Activated CD4-positive, alpha-beta T cell treated with anti-CD3 and anti-CD28 coated beads, Interleukin-2, amount 50 U/mL, for 1 hour (primary cell): Measurements from ENCODE around the gene DIPK1C.

Experiments used
- DNase-seq: peaks from one replicate; pipeline ENCODE4 v3.0.0-alpha.2; 2020

Gene DIPK1C

DNA sequence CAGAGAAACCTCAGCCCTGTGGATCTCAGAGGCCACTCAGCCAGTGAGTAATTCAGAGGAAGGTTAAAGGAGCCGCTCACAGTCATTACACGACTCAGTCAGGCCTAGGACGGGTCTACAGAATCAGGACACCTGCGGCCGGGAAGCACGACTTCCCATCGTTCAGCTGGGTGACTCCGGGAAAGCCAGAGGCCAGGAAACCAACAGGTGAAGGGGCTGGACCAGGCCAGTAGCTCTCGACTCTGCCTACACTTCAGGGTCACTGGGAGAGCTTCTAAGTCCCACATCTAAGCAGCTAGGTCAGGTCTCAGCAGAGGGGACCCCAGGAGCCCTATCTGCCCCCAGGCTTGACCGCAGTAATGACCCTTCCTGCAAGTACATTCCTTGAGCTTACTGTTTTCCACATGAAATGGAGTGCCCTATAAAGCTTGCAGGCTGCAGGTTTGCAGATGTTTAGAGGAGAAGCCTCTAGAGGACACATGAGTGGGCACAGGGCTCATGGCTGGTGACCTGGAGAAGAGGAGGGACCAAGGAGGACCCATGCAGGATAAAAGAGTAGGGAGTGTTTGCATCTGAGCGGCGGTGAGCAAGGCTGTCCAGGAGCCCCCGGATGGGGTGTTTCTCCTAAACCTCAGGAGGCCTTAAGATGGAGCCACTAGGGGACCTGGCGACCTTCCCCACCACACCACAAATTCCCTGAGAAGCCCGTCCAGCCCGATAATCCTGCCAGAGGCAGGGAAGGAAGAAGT is 9.5 kb downstream of the DIPK1C start:
- no peak for DNase-seq

DNA sequence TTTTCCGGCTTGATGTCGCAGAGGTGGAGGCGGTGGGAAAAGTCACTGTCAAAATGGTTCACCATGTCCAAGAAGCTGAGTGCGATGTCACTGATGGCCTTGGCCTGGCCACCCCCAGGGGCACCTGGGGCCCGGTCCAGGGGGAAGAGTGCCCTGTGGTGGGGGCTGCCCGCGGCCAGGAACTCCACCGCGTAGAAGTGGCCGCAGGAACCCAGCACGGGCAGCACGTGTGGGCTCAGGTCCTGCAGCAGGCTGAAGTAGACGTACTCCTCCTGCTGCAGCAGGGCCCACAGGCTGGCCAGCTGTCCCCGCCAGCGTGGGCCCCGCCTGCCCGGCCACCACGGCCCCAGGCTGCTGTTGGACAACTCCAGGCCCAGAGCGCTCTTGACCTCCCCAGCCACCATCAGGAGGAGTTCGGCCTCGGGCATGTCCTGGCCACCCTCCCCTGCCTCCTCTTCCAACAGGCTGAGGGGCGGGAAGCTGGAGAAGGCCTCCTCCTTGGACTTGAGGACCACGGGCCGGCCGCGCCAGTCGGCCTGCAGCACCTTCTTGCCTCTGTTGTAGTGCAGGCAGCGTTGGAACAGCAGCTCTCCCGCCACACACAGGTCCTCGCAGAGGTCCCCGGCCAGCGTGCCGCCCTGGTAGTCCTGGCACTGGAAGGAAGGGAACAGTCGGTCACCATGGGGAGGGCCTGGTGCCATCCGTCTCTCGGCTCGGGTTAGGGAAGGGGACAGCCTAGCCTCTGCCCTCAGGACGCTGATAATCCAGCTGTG is 10.3 kb downstream of the DIPK1C start:
- no peak for DNase-seq

DNA sequence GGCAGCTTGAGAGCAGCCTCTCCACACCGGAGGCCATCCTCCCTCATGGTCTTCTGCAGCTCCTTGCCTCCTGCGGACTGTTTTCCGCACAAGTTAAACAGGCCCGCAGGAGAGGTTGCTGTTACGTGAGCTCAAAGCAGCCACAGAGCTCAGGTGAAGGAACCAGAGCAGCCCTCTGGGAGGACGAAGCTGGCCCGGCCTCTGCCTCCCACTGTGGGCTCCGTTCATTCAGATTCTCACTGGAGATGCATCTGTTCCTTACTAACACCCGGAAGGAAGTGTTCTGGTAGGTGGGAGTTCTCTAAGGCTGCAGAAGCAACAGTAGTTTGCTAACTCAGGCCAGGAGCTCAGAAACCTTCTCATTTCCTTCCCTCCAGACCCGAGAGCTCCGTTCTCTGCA is 10.9 kb downstream of the DIPK1C start:
- DNase-seq, result no peak

DNA sequence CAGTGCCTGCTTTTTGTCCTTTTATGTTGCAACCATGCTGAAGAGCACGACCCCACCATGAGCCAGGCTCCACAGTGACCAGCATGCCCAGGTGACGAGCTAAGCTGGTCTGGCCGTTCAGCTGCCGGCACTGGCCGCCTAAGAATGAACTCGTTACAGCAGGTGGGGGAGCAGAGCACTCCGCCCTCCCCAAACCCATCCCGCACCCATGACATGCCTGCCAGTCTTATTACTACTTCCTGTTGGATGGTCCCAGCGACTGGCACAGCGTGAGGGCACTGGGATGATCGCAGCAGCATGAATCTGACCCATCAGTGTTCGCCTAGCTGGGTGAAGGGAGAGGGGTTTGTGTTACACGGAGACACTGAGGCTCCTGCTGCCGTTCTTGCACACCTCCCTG is 11.5 kb downstream of the DIPK1C start:
- no peak for DNase-seq

- DNase-seq, result no peak
These were observed 13.0 kb downstream of the DIPK1C start for GRCh38 chr18:74444104-74444503.

DNA sequence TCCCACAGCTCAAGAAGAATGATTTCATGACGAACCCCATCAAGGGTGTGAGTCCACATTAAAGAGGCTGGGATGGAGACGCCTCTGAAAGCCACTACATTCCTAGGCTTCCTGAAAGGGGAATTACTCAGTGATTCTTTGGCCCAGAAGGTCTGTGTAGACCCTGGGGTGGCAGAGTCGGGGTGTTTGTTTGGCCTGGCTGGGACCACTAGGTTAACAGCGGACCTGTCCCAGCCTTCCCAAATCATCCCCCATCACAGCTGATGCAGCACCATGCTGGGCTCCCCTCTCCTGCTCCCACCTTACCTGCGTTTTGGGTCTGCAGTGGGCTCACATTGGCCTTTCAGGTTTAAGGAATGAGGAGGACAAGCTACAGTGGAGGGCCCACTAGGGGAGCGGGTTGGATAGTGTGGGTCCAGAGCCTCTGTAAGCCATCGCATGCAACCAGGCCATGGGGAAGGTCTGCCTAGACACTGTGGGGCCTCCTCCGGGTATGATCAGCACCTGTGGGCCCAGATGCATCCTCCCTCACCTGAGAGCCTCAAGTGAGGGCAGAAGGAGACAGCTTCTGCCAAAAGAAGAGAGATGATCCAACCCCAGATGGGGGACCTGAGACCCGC is 16.2 kb downstream of the DIPK1C start:
- DNase-seq, result no peak

DNA sequence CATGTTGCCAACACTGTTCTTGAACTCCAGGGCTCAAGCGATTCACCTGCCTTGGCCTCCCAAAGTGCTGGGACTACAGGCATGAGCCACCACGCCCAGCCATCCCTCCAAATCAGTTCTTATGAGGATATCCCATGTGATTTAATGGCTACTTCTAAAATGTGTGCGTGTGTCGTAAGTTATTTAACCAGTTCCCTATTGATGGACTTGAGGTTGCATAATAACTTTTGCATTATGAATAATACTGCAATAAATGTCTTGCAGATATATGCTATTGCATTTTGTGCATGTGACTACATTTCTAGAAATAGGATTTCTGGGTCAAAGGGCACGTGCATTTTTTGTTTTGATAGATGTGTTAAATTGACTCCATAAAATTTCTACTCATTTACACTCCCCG is 19.0 kb downstream of the DIPK1C start:
- no peak for DNase-seq

- DNase-seq, result no peak
These were observed 20.8 kb downstream of the DIPK1C start for GRCh38 chr18:74436158-74436769.

GRCh38 chr18:74435740-74436139 is 21.4 kb downstream of the DIPK1C start:
- DNase-seq, result no peak

- DNase-seq, result no peak
These were observed 22.6 kb downstream of the DIPK1C start for GRCh38 chr18:74434466-74434865.

GRCh38 chr18:74430806-74431571 is 26.1 kb downstream of the DIPK1C start:
- no peak for DNase-seq

- DNase-seq, result no peak
These were observed 26.9 kb downstream of the DIPK1C start for GRCh38 chr18:74430231-74430630.

GRCh38 chr18:74429096-74429495 is 28.0 kb downstream of the DIPK1C start:
- DNase-seq, result no peak

- DNase-seq, result no peak
These were observed 29.5 kb downstream of the DIPK1C start for GRCh38 chr18:74427442-74428112.

- no peak for DNase-seq
These were observed 31.2 kb downstream of the DIPK1C start for GRCh38 chr18:74425876-74426275.

- DNase-seq, result no peak
These were observed 31.9 kb downstream of the DIPK1C start for GRCh38 chr18:74425161-74425560.

- no peak for DNase-seq
These were observed 34.6 kb downstream of the DIPK1C start for GRCh38 chr18:74422541-74422940.

DNA sequence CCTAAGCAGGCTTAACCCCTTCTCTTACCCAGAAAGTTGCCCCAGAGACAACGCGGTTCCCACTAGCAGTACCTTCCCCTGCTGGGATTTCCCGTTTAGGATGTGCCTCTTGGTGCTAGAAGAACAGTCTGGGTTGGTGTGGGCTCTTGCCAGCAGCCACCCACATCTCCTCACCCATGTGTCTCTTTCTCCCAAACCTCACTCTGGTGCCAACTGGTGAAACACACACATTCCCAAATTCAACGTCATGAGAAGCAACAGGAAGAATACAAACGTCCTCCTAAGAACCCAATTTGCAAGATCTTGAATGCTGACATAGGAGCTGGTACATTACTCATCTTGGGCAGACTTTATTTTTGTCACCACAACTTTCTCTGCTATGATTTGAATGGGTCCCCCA is 36.2 kb downstream of the DIPK1C start:
- no peak for DNase-seq

DNA sequence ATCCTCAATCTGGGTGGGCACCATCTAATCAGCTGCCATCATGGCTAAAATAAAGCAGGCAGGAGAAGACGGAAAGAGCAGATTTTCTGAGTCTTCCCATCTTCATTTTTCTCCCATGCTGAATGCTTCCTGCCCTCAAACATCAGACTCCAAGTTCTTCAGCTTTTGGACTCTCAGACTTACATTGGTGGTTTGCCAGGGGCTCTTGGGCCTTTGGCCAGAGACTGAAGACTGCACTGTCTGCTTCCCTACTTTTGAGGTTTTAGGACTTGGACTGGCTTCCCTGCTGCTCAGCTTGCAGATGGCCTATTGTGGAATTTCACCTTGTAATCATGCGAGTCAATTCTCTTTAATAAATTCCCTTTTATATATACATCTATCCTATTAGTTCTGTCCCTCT is 36.6 kb downstream of the DIPK1C start:
- no peak for DNase-seq

DNA sequence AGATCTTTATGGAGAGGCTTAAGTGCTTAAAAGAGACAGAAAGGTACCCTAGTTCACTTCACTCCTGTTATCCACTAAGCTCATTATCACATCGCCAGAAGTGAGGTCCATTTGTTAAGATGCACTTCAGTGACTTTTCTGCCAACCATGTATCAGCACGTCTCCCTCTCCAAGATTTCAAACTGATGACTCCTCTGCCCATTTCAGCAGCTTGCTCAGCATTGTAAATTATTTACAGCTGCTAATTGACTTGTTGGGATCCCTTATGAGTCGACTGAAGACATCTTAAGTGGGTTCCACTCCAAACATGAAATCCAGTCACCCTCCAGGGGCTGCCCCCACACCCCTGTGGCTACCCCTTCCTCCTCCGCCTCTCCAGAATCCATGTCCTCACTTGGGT is 37.3 kb downstream of the DIPK1C start:
- DNase-seq, result no peak

DNA sequence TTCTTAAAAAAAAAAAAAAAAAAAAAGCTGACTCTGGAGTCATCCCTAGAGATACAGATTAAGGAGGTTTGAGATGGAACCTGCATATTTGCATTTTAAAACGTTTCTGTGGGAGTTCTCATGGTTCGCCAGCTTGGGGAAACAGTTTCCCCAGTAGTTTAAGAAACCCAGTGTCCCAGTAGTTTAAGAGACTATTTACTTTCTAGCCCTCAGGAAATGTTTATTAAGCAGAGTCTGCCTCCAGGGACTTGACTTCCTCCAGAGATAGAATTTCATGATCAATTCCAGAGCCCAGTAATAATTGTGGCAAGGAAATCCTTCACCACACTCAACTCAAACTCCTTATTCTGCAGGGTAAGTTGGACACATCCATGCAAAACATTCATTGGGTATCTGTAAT is 39.1 kb downstream of the DIPK1C start:
- no peak for DNase-seq

DNA sequence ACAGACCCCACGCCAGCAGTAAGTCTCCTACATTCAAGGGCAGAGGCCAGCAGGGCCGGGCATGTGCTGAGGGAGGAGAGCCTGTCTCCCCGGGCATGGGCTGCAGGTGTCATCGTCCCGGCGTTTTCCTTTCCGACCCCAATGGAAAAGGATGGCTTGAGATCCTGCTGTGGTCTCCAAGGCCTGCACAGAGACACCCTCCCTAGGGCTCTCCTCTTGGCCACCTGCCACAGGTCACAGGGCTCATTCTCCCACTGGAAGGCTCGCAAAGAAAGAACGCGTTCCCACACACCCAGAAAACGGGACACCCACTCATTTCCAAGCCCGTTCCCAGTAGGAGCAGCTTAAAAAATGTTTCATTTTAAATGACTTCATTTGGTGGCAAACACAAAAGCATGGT is 41.0 kb downstream of the DIPK1C start:
- DNase-seq, result no peak
